Breast epithelium (tissue), 4 donors: ENCODE data around the gene MARF1. TPM values are rescaled to one million over a fixed set of nuclear protein-coding genes. Genes with fewer than 3 reads are reported as not detected.

Experiments
- DNase-seq, 2 donors: peaks; one replicate each; pipeline ENCODE4 v3.0.0-alpha.2; 2019; ENCODE audit warnings: low spot score in 2 of 2
- H3K27ac ChIP-seq, 2 donors: fragments of 200-600 bp; sonication (generic) in 1 of 2; one replicate each; pipeline ENCODE4 v1.5.1; 2016 to 2019; ENCODE audit warnings: mild to moderate bottlenecking in 1 of 2
- H3K27me3 ChIP-seq, 2 donors: fragments of 200-600 bp; sonication (generic) in 1 of 2; one replicate each; pipeline versions ENCODE4 v1.5.1 to v1.6.0; 2017 to 2019; ENCODE audit warnings: control low read depth in 1 of 2, mild to moderate bottlenecking in 1 of 2
- H3K36me3 ChIP-seq: fragments of 200-600 bp; one replicate; pipeline ENCODE4 v1.5.1; 2019
- H3K4me1 ChIP-seq, 2 donors: fragments of 200-600 bp; sonication (generic); one replicate each; pipeline ENCODE4 v1.5.1; 2016 to 2019; ENCODE audit warnings: control low read depth in 1 of 2
- H3K4me3 ChIP-seq, 3 donors: fragments of 200-600 bp; sonication (generic); 1 replicate in 2 of 3; 2 replicates in 1 of 3; pipeline ENCODE4 v1.5.1; 2016 to 2019; ENCODE audit warnings: mild to moderate bottlenecking in 3 of 3, moderate library complexity in 2 of 3
- H3K9me3 ChIP-seq, 2 donors: fragments of 200-600 bp; sonication (generic) in 1 of 2; one replicate each; pipeline ENCODE4 v1.5.1; 2016 to 2019; ENCODE audit warnings: control low read depth in 1 of 2
- POLR2A ChIP-seq: fragments of 450-650 bp; IDR thresholded peaks from one replicate; pipeline ENCODE4 v1.6.1; 2016; ENCODE audit warnings: antibody characterized with exemption, mild to moderate bottlenecking, moderate library complexity
- POLR2AphosphoS5 ChIP-seq, 3 donors: sonication (generic); formaldehyde crosslinking; IDR thresholded peaks; one replicate each; pipeline ENCODE4 v1.6.1; 2017; ENCODE audit warnings: antibody characterized with exemption in 3 of 3
- intact Hi-C: fragments of 100-400 bp; cut with DNase I; formaldehyde crosslinking; loops from one replicate; pipeline ENCODE4 v1.15.1; 2023; ENCODE audit warnings: low total_unique reads
- total RNA-seq, 3 donors: library from RNA; depleted of rRNA; stranded (reverse); fragments of >200 nt; gene quantifications; one replicate each; pipeline ENCODE4 v1.1.0, GENCODE V29; 2016
- TF ChIP-seq, protein P1 (sequence below), 3 donors: fragments of 450-650 bp; IDR thresholded peaks; one replicate each; pipeline ENCODE4 v1.5.1; 2016 to 2017; ENCODE audit warnings: antibody characterized with exemption in 3 of 3, mild to moderate bottlenecking in 3 of 3, moderate library complexity in 3 of 3

MARF1 gene
- total RNA-seq, 3 donors from 2014 or later = 42.9 to 49.3 (median 47.5) TPM

DNA sequence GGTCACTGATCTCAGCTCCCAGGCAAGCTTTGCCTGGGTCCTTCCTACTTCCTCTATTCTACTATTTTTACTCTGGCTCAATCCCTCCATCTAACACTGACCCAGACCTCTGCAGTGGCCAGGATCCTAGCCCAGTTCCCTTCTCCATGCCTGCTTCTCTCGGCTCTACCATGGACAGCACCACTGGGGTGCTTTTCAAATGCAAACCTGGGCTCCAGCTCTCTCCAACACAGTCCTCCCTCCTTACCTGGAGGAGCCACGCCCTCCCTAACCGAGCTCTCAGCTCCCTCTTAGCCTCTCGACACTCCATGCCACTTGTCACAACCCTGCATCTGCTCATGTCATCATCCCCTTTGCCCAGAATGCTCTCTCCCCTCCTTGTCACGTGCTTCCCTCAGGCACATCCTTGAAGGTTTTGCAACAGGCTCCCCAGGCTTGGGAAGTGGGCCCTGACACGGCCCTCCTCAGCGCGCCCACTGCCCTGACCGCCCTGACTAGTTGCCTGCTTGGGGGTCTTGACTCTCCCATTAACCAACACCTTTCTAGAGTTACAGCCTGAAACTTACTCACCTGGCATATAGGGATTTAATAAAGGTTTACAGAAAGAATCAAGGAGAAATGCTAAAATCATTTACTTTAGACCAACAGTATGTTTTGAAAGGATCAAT is 41.6 kb downstream of the MARF1 start:
- no peak for DNase-seq
- no peak overlapping the region for H3K27ac ChIP-seq
- TF ChIP-seq, protein P1, sequence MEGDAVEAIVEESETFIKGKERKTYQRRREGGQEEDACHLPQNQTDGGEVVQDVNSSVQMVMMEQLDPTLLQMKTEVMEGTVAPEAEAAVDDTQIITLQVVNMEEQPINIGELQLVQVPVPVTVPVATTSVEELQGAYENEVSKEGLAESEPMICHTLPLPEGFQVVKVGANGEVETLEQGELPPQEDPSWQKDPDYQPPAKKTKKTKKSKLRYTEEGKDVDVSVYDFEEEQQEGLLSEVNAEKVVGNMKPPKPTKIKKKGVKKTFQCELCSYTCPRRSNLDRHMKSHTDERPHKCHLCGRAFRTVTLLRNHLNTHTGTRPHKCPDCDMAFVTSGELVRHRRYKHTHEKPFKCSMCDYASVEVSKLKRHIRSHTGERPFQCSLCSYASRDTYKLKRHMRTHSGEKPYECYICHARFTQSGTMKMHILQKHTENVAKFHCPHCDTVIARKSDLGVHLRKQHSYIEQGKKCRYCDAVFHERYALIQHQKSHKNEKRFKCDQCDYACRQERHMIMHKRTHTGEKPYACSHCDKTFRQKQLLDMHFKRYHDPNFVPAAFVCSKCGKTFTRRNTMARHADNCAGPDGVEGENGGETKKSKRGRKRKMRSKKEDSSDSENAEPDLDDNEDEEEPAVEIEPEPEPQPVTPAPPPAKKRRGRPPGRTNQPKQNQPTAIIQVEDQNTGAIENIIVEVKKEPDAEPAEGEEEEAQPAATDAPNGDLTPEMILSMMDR (IDR thresholded peaks at IDR 0.05) = no peak
- no peak for TF ChIP-seq POLR2A
- TF ChIP-seq POLR2AphosphoS5 (IDR thresholded peaks at IDR 0.05) = no peak
- peaks cover 27% of the 10 kb centered on the region for H3K36me3 ChIP-seq
- intact Hi-C loops = no loop called here
- no peaks in the 10 kb centered on the region for H3K9me3 ChIP-seq
- no peak overlapping the region for H3K4me3 ChIP-seq
- no peaks in the 10 kb centered on the region for H3K4me1 ChIP-seq
- no peaks in the 10 kb centered on the region for H3K27me3 ChIP-seq

DNA sequence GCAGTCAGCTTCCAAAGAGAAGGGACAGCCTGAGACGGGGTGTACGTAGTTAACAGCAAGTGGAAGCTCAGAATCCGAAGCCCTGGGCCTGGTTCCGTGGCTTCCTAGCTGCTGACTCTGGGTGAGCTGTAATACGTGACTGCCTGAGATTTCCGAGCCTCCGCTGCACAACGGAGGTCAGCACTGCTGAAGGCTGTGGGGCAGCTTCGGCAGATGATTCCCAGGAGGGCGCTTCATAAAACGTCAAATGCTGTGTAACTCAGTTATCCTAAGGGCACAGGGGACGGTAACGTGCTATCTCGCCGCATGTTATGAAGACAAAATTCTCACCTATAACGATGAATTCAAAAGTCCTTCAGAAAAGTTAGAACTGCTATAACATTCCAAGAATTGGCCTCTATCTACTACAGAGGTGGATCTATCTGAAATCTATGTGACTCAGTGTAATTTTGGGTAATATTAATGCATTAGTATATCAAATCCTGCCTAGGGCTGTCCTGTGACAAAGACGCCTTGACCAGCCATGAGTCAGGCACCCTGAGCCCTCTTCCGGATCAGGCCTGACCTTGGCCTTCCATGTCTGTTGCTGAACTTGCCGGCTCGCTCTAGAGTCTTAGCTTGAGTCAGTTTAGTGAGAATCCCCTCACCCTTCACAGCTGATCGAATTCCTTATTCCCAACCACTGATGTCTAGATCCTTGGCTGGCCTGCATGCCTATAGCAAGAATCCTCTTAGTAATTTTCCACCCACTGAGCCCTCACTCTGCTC is 43.5 kb downstream of the MARF1 start:
- intact Hi-C loops = no loop called here
- no peak for TF ChIP-seq POLR2AphosphoS5 (IDR thresholded peaks at IDR 0.05)
- no peak for TF ChIP-seq POLR2A
- TF ChIP-seq, protein P1 (IDR thresholded peaks at IDR 0.05) = no peak
- Histone ChIP-seq H3K27me3 (no peaks in the 10 kb centered on the region), H3K27ac (no peak overlapping the region), H3K4me3 (no peak overlapping the region), H3K9me3 (no peaks in the 10 kb centered on the region), H3K36me3 (peaks cover 30% of the 10 kb centered on the region), H3K4me1 (no peaks in the 10 kb centered on the region)
- no peak for DNase-seq

DNA sequence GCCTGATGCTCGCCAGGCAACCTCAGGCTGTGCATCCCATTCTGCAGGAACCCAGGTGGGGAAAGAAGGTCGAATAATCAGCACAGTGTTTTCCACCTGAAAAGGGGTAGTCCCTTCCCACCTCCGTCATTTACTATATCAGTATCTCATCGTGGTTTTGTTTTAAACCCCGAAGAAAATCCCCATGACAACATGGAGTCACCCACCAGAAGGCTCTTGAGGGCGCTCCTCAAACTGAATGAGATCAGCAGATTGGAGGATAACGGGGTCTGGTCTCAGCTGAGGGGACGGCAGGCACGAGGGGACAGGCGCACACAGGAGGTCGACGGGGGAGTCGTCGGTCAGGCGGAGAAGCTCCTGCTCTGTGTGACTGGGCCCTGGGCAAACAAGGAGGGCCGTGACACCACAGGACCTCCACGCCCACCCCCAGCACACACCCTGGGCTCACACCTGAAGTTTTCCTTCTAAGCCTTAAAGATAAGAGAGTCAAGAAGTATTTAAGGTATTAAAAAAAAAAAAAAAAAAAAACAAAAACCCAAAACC is 44.2 kb downstream of the MARF1 start:
- H3K36me3 ChIP-seq = peaks cover 30% of the 10 kb centered on the region
- H3K4me1 ChIP-seq = no peaks in the 10 kb centered on the region
- H3K9me3 ChIP-seq = no peaks in the 10 kb centered on the region
- H3K27ac ChIP-seq = no peak overlapping the region
- TF ChIP-seq POLR2A = no peak
- TF ChIP-seq POLR2AphosphoS5 (IDR thresholded peaks at IDR 0.05) = no peak
- TF ChIP-seq, protein P1 (IDR thresholded peaks at IDR 0.05) = no peak
- DNase-seq = no peak
- no peaks in the 10 kb centered on the region for H3K27me3 ChIP-seq
- intact Hi-C loops = no loop called here
- H3K4me3 ChIP-seq = no peak overlapping the region

DNA sequence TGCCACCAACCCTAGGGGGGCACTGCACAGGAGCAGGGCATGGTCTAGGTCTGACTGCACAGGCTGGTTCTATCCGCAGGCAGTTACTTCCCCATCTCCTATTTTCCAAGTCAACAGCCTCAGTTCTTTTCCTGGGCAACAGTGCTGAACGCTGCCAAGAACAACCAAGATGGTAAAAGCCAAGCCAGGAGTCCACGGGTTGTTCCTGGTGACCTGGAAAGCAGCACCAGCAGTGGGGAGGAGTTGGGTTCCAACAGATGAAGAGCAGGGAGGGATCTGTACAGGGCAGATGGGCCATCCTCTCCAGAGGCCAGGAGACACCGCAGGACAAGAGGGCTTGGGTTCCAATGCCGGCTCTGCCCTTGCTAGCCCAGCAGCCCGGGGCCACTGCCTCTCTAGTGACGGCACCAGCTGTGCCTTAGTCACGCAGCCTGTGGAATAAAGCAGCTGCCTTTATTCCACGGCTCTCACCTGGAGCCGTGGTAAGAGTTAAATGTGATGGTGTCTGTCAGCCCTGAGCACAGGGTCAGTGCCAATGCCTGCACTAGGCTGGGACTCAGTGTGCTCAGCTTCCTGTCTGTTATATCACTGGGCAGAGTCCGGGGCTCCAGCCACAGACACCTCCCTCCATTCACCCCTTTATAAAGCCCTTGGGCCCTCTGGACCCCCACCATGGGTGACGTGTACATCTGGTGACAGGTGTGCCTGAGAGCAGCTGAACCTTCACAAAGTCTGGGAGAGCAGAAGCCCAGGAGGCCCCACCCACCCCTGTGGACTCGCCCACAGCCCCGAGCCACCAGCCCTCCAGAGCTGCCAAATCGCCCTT is 44.9 kb downstream of the MARF1 start:
- H3K9me3 ChIP-seq = no peaks in the 10 kb centered on the region
- H3K36me3 ChIP-seq = peaks cover 26% of the 10 kb centered on the region
- H3K4me1 ChIP-seq = no peaks in the 10 kb centered on the region
- no peak overlapping the region for H3K27ac ChIP-seq
- intact Hi-C loops = no loop called here
- no peaks in the 10 kb centered on the region for H3K27me3 ChIP-seq
- no peak overlapping the region for H3K4me3 ChIP-seq
- TF ChIP-seq POLR2AphosphoS5 (IDR thresholded peaks at IDR 0.05) (no peak), POLR2A (no peak)
- TF ChIP-seq, protein P1 (IDR thresholded peaks at IDR 0.05) = no peak
- no peak for DNase-seq
